KOPT-K1 (cell line): Measurements from ENCODE around the gene AMPD1.

ENCODE experiments used
- H3K27ac ChIP-seq: fragments of 200-600 bp; sonication (generic); 2 replicates; pipeline ENCODE4 v1.5.1; 2016; ENCODE audit warnings: antibody characterized with exemption, mild to moderate bottlenecking, low read depth, low read length; ENCODE audit not compliant: poor library complexity, severe bottlenecking
- H3K36me3 ChIP-seq: fragments of 200-600 bp; sonication (generic); 2 replicates; pipeline ENCODE4 v1.5.1; 2017; ENCODE audit warnings: antibody characterized with exemption, mild to moderate bottlenecking, low read length, moderate library complexity; ENCODE audit not compliant: insufficient read depth
- H3K9me3 ChIP-seq: fragments of 200-600 bp; sonication (generic); 2 replicates; pipeline ENCODE4 v1.5.1; 2017; ENCODE audit warnings: antibody characterized with exemption, low read length, mild to moderate bottlenecking; ENCODE audit not compliant: insufficient read depth, poor library complexity, severe bottlenecking

AMPD1 gene

GRCh38 chr1:114627107-114627506 is 68.2 kb downstream of the AMPD1 start:
- no peak overlapping the region for H3K27ac ChIP-seq
- no peaks in the 10 kb centered on the region for H3K9me3 ChIP-seq
- H3K36me3 ChIP-seq = no peaks in the 10 kb centered on the region

- no peaks in the 10 kb centered on the region for H3K36me3 ChIP-seq
- no peak overlapping the region for H3K27ac ChIP-seq
- no peaks in the 10 kb centered on the region for H3K9me3 ChIP-seq
Observed at GRCh38 chr1:114623364-114623763, 72.0 kb downstream of the AMPD1 start.
